ENCODE results near the gene IRAK3. TPM values are rescaled to one million over a fixed set of nuclear protein-coding genes. Genes with fewer than 3 reads are reported as not detected.
"Not testable (repeated sequence)": the region's sequence is repeated elsewhere in the genome, so short reads cannot be mapped to it uniquely, and the experiment has no call there.

The IRAK3 gene
- total and polyA plus RNA-seq, 9 donors, result 1.8 to 11.4 (median 7.3) TPM

DNA sequence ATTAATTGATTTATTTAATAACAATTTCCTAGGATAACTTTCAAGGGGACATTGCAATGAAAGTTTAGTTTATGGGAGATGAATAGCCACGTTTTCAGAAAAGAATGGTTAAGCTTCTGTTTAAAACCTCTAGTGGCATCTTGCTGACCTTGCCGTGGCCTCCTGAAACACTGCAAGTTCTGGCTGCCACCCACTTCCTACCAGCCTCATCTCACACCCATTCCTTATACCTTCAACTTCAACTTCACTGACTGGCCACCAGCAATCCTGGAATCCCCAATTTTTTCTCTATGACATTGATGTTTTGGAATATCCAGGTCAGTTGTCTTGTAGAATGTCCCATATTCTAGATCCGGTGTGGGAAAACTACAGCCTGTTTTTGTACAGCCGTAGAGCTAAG, 108.1 kb downstream of the IRAK3 start:
- no peak for DNase-seq
- Histone ChIP-seq H3K36me3 (no peaks in the 10 kb centered on the region), H3K27me3 (no peaks in the 10 kb centered on the region), H3K4me1 (ENCODE audit: insufficient read depth) (no peaks in the 10 kb centered on the region), H3K4me3 (no peak overlapping the region), H3K9me3 (no peaks in the 10 kb centered on the region), H3K27ac (no peak overlapping the region)
- intact Hi-C loops (cut with DNase I), result no loop called here
- TF ChIP-seq EP300 (IDR thresholded peaks at IDR 0.05) (no peak), POLR2A (IDR thresholded peaks at IDR 0.05) (no peak)
- TF ChIP-seq, protein P1, sequence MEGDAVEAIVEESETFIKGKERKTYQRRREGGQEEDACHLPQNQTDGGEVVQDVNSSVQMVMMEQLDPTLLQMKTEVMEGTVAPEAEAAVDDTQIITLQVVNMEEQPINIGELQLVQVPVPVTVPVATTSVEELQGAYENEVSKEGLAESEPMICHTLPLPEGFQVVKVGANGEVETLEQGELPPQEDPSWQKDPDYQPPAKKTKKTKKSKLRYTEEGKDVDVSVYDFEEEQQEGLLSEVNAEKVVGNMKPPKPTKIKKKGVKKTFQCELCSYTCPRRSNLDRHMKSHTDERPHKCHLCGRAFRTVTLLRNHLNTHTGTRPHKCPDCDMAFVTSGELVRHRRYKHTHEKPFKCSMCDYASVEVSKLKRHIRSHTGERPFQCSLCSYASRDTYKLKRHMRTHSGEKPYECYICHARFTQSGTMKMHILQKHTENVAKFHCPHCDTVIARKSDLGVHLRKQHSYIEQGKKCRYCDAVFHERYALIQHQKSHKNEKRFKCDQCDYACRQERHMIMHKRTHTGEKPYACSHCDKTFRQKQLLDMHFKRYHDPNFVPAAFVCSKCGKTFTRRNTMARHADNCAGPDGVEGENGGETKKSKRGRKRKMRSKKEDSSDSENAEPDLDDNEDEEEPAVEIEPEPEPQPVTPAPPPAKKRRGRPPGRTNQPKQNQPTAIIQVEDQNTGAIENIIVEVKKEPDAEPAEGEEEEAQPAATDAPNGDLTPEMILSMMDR (IDR thresholded peaks at IDR 0.05), result no peak
- 67 to 72% (median 70%) methylated on average over 4 of the region's 4 CpGs for WGBS, 3 donors

DNA sequence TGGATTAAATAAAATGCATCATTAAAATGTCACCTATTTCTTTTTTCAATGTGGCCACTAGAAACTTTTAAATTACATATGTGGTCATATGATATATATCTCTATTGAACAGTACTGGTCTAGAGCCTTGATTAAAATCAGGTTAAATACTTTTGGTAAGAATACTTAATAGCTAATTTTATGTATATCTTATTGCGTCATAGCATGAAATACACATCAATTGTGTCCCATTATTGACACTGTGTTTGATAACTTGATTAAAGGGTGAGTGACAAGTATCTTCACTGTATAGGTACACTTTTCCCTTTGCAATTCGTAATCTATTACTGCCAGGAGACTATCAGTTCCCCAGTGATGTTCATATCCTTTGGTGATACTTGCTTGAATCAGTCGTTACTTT, 108.9 kb downstream of the IRAK3 start:
- 85 to 86% (median 85%) methylated on average over 3 of the region's 3 CpGs for WGBS, 3 donors
- intact Hi-C loops (cut with DNase I), result no loop called here
- no peak for TF ChIP-seq EP300 (IDR thresholded peaks at IDR 0.05)
- TF ChIP-seq, protein P1 (IDR thresholded peaks at IDR 0.05), result no peak
- no peak for TF ChIP-seq POLR2A (IDR thresholded peaks at IDR 0.05)

DNA sequence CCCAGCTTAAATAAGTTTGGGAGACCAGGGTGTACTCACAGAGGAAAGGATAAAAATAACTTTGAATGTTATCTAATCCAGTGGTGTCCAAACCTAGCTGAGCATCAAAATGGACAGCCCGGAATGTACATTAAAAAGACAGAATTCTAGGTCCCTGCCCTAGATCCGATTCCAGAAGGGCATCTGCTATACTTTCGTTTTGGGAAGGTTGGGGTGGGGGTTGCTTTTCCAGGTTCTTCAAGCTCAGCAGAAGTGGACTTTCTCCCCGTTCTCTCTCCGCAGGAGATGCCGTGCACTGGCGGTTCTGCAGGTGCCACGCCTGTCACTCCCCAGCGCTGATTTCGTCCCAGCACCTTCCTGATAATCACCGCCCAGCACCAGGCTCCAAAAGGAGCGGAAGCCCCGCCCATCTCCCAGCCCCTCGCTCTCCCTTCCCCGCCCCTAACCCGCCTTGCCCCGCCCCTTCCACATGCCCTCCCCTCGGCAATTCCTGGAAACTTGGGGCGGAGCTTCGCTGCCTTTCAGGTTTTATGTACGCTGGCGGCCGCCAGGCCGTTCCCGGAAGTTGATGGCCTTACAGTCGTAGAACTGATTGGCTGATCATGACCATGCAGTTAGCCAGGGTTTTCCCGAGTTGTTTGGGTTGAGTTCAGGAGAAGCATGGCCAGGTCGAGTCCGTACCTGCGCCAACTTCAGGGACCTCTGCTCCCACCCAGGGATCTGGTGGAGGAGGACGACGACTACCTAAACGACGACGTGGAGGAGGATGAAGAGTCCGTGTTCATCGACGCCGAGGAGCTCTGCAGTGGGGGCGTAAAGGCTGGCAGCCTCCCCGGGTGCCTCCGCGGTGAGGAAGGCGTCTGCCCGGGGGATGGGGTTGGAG, 113.2 kb downstream of the IRAK3 start, which contains the start of gene HELB:
TSS of gene HELB (plus strand) at position 550 of the 883 bp plus-strand sequence. CDS start at position 661, 111 bp downstream.
- TF ChIP-seq EP300 (IDR thresholded peaks at IDR 0.05) (peak; percentile 42), POLR2A (IDR thresholded peaks at IDR 0.05) (no peak)
- TF ChIP-seq, protein P1 (IDR thresholded peaks at IDR 0.05), result no peak
- Histone ChIP-seq H3K36me3 (no peaks in the 10 kb centered on the region), H3K4me3 (peak within 1 kb of the TSS; percentile 73), H3K4me1 (ENCODE audit: insufficient read depth) (peaks cover 5% of the 10 kb centered on the region), H3K9me3 (no peaks in the 10 kb centered on the region), H3K27ac (peak within 1 kb of the TSS in 1 of 2 donors; percentile 70), H3K27me3 (no peaks in the 10 kb centered on the region)
- intact Hi-C loops (cut with DNase I), result no loop called here
- whole genome bisulfite sequencing, 3 donors, result 0% methylated on average over 45 of the region's 45 CpGs
- peak; percentile 97 to 99 (median 98) for DNase-seq

More for the DNA sequence above, 108.9 kb downstream of the IRAK3 start:
- no peak for DNase-seq
- H3K9me3 ChIP-seq, result no peaks in the 10 kb centered on the region
- H3K4me3 ChIP-seq, result no peak overlapping the region
- H3K27ac ChIP-seq, result no peak overlapping the region
- H3K27me3 ChIP-seq, result no peaks in the 10 kb centered on the region
- no peaks in the 10 kb centered on the region for H3K36me3 ChIP-seq
- H3K4me1 ChIP-seq (ENCODE audit: insufficient read depth), result no peaks in the 10 kb centered on the region

DNA sequence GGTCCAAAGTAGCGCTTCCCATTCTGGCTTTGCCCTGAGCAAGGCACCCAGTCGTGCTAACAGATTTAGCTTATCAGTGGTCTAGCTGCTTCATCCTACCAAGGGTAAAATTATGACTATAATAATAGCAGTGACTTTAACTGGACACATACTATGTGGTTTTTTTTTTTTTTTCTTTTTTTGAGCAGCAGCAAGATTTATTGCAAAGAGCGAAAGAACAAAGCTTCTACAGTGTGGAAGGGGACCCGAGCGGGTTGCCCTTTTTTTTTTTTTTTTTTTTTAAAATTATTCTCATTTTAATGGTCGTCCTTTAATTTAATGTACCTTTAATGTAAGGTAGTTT, 113.8 kb downstream of the IRAK3 start:
- Histone ChIP-seq H3K9me3 (no peaks in the 10 kb centered on the region), H3K4me1 (ENCODE audit: insufficient read depth) (peaks cover 5% of the 10 kb centered on the region), H3K36me3 (no peaks in the 10 kb centered on the region), H3K4me3 (peak overlapping the region; percentile 73), H3K27me3 (no peaks in the 10 kb centered on the region), H3K27ac (peak overlapping the region in 1 of 2 donors; percentile 70)
- TF ChIP-seq EP300 (IDR thresholded peaks at IDR 0.05) (no peak), POLR2A (IDR thresholded peaks at IDR 0.05) (no peak)
- TF ChIP-seq, protein P1 (IDR thresholded peaks at IDR 0.05), result no peak
- intact Hi-C loops (cut with DNase I), result no loop called here
- DNase-seq, result no peak
- 6 to 13% (median 11%) methylated on average over 6 of the region's 6 CpGs for WGBS, 3 donors

DNA sequence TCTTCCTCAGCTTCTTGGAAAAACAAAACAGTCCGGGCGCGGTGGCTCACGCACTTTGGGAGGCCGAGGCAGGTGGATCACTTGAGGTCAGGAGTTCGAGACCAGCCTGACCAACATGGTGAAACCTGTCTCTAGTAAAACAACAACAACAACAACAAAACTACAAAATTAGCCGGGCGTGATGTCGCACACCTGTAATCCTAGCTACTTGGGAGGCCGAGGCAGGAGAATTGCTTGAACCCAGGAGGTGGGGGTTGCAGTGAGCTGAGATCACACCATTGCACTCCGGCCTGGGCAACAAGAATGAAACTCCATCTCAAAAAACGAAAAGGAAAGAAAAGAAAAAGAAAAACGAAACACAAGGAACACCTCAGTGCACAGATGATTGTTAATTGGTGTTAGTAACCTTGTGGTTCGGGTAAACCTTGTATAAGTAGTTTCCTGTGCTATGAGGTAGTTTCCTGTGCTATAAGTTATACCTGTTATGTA, 114.3 kb downstream of the IRAK3 start:
- intact Hi-C loops (cut with DNase I); H3K27ac ChIP-seq; H3K36me3 ChIP-seq; H3K4me1 ChIP-seq (ENCODE audit: insufficient read depth); H3K9me3 ChIP-seq; H3K27me3 ChIP-seq: not testable (repeated sequence)
- peak in 3 of 5 donors; percentile 31 to 35 (median 33) for DNase-seq
- WGBS, 3 donors, result 81 to 88% (median 82%) methylated on average over 14 of the region's 14 CpGs
- H3K4me3 ChIP-seq, result peak overlapping the region; percentile 73

Data from ovary (tissue), 9 donors.